A549 (cell line): Measurements from ENCODE around the gene EXOC2. TPM values are rescaled to one million over a fixed set of nuclear protein-coding genes. Genes with fewer than 3 reads are reported as not detected.

Experiments used
- ATAC-seq, 2 experiments: fragments of 200-7000 bp in 1 of 2; fragments of >200 bp in 1 of 2; cut with Nextera tagmentation in 1 of 2; cut with Tn5 transposase in 1 of 2; 3 replicates each; pipeline versions ENCODE4 v1.8.0 to v1.9.1; 2018 to 2020; ENCODE audit warnings: mild to moderate bottlenecking in 1 of 2, moderate library complexity in 1 of 2
- CTCF ChIA-PET: fragments of 300-600 bp; sonication (Branson Sonifier 250); formaldehyde crosslinking; extraction: SDS; loops from one replicate; lab custom pipeline; 2021; ENCODE audit warnings: antibody characterized with exemption, inconsistent platforms; lab: Yijun Ruan, JAX
- POLR2A ChIA-PET: fragments of 350-600 bp; formaldehyde crosslinking; extraction: SDS; loops from one replicate; lab custom pipeline; 2021; ENCODE audit warnings: antibody characterized with exemption, inconsistent platforms; lab: Yijun Ruan, JAX
- DNase-seq, 2 experiments: peaks; one replicate each; pipeline versions ENCODE4 v3.0.0 to v3.0.0-alpha.2; 2011 to 2016; ENCODE audit warnings: low read depth in 1 of 2, low spot score in 1 of 2
- FAIRE-seq: peaks from 2 replicates; lab custom pipeline; 2011; peaks lifted over from hg19 to GRCh38; lab: Jason Lieb, UNC
- H3K27ac ChIP-seq, 2 experiments: fragments of >200 bp; sonication (Bioruptor Twin); formaldehyde crosslinking; 3 replicates each; pipeline ENCODE4 v1.5.1; 2016 to 2017
- H3K4me1 ChIP-seq: fragments of >200 bp; sonication (Bioruptor Twin); formaldehyde crosslinking; 3 replicates; pipeline ENCODE4 v1.6.1; 2016
- H3K4me2 ChIP-seq: fragments of >200 bp; sonication (Bioruptor Twin); formaldehyde crosslinking; 3 replicates; pipeline ENCODE4 v1.6.1; 2016
- H3K4me3 ChIP-seq: fragments of >200 bp; sonication (Bioruptor Twin); formaldehyde crosslinking; 3 replicates; pipeline ENCODE4 v1.5.1; 2016
- H3K9me3 ChIP-seq: fragments of >200 bp; sonication (Bioruptor Twin); formaldehyde crosslinking; 3 replicates; pipeline ENCODE4 v1.6.1; 2016
- BHLHE40 ChIP-seq: IDR thresholded peaks from 2 replicates; pipeline ENCODE4 v1.6.1; 2012; ENCODE audit warnings: low read depth, low read length, inconsistent platforms
- CBX2 ChIP-seq: fragments of 200-600 bp; sonication (generic); IDR thresholded peaks from 2 replicates; pipeline ENCODE4 v1.6.1; 2016; ENCODE audit warnings: low read depth, mild to moderate bottlenecking, borderline replicate concordance
- CEBPB ChIP-seq, 2 experiments: fragments of >200 bp in 1 of 2; sonication (Bioruptor Twin) in 1 of 2; formaldehyde crosslinking in 1 of 2; IDR thresholded peaks; 2 replicates each; pipeline ENCODE4 v1.6.1; 2012 to 2016
- CHD4 ChIP-seq: fragments of 200-600 bp; sonication (generic); IDR thresholded peaks from 2 replicates; pipeline ENCODE4 v1.6.1; 2016; ENCODE audit warnings: antibody characterized with exemption, mild to moderate bottlenecking, borderline replicate concordance
- CTCF ChIP-seq: fragments of >200 bp; sonication (Bioruptor Twin); formaldehyde crosslinking; IDR thresholded peaks from 3 replicates; pipeline ENCODE4 v1.5.1; 2016
- E2F6 ChIP-seq: IDR thresholded peaks from 2 replicates; pipeline ENCODE4 v1.6.1; 2012; ENCODE audit warnings: low read depth, borderline replicate concordance
- EHF ChIP-seq: fragments of 250-450 bp; sonication (Bioruptor Pico); IDR thresholded peaks from 2 replicates; pipeline ENCODE4 v1.5.0; 2020; ENCODE audit warnings: mild to moderate bottlenecking
- FOSL2 ChIP-seq, 2 experiments: fragments of 450-650 bp in 1 of 2; fragments of >200 bp in 1 of 2; sonication (Bioruptor Twin) in 1 of 2; formaldehyde crosslinking; IDR thresholded peaks; 2 replicates each; pipeline versions ENCODE4 v1.5.0 to v1.6.1; 2016 to 2020; ENCODE audit warnings: mild to moderate bottlenecking in 1 of 2, moderate library complexity in 1 of 2
- FOXS1 ChIP-seq: fragments of 250-450 bp; sonication (Bioruptor Pico); IDR thresholded peaks from 2 replicates; pipeline ENCODE4 v1.5.0; 2020; ENCODE audit warnings: mild to moderate bottlenecking, moderate library complexity
- HOXA7 ChIP-seq: fragments of 250-450 bp; sonication (Bioruptor Pico); IDR thresholded peaks from 2 replicates; pipeline ENCODE4 v1.5.0; 2020; ENCODE audit warnings: mild to moderate bottlenecking, moderate library complexity
- JUN ChIP-seq, 2 experiments: fragments of >200 bp; sonication (Bioruptor Twin); formaldehyde crosslinking; IDR thresholded peaks; 2 replicates in 1 of 2; 3 replicates in 1 of 2; pipeline ENCODE4 v1.6.1; 2016 to 2017
- JUNB ChIP-seq: fragments of >200 bp; sonication (Bioruptor Twin); formaldehyde crosslinking; IDR thresholded peaks from 2 replicates; pipeline ENCODE4 v1.6.1; 2016
- KDM1A ChIP-seq: fragments of 200-600 bp; sonication (generic); IDR thresholded peaks from 2 replicates; pipeline ENCODE4 v1.6.1; 2016; ENCODE audit warnings: low read depth, mild to moderate bottlenecking
- KDM5A ChIP-seq: fragments of 200-600 bp; sonication (generic); IDR thresholded peaks from 2 replicates; pipeline ENCODE4 v1.6.1; 2016; ENCODE audit warnings: antibody characterized with exemption, mild to moderate bottlenecking
- MAX ChIP-seq: IDR thresholded peaks from 2 replicates; pipeline ENCODE4 v1.6.1; 2012
- MYC ChIP-seq: IDR thresholded peaks from 2 replicates; pipeline ENCODE4 v1.6.1; 2012; ENCODE audit warnings: mild to moderate bottlenecking, inconsistent platforms, low read length, improper control_type of control experiment, borderline replicate concordance
- PBX3 ChIP-seq: IDR thresholded peaks from 2 replicates; pipeline ENCODE4 v1.6.1; 2012
- POLR2A ChIP-seq: IDR thresholded peaks from 2 replicates; pipeline ENCODE4 v1.6.1; 2012; ENCODE audit warnings: mild to moderate bottlenecking, low read length
- RCOR1 ChIP-seq: fragments of 150-350 bp; IDR thresholded peaks from 2 replicates; pipeline ENCODE4 v1.6.1; 2014; ENCODE audit warnings: antibody characterized with exemption, low read length, low read depth
- REST ChIP-seq: fragments of 200-600 bp; sonication (generic); IDR thresholded peaks from 2 replicates; pipeline ENCODE4 v1.6.1; 2016; ENCODE audit warnings: antibody characterized with exemption, mild to moderate bottlenecking, moderate library complexity
- RFX5 ChIP-seq: fragments of 450-650 bp; IDR thresholded peaks from 2 replicates; pipeline ENCODE4 v1.7.1; 2014; ENCODE audit warnings: antibody characterized with exemption, mild to moderate bottlenecking, moderate library complexity
- RNF2 ChIP-seq: fragments of 200-600 bp; sonication (generic); IDR thresholded peaks from 2 replicates; pipeline ENCODE4 v1.6.1; 2016; ENCODE audit warnings: low read depth, mild to moderate bottlenecking, antibody characterized with exemption, moderate library complexity, borderline replicate concordance
- SREBF2 ChIP-seq: fragments of 450-650 bp; IDR thresholded peaks from 2 replicates; pipeline ENCODE4 v1.6.1; 2014; ENCODE audit warnings: mild to moderate bottlenecking, moderate library complexity
- WGBS: methylation state at CpG from one replicate; pipeline ENCODE4 v1.1.6; 2017; ENCODE audit errors: missing lambda C conversion rate; 5-methylcytosine and 5-hydroxymethylcytosine counted together
- polyA plus RNA-seq, 4 experiments: library from polyadenylated mRNA; depleted of rRNA in 3 of 4; stranded (reverse); fragments of >200 nt; fragmentation: RNase III in 1 of 4; extraction: RNeasy Plus Mini Kit Qiagen cat#74134 plus additional on column Dnase treatment in 1 of 4; gene quantifications; 2 replicates in 3 of 4; 3 replicates in 1 of 4; pipeline ENCODE4 v1.2.3, GENCODE V29; 2011 to 2017

Gene EXOC2
- polyA plus RNA-seq, 2 of the 4 experiments (the other 2 are of a cell fraction): 13.3 to 22.9 TPM

- TF ChIP-seq KDM1A (no peak), CHD4 (no peak), KDM5A (no peak), POLR2A (no peak), PBX3 (no peak), MAX (no peak)
Measured at GRCh38 chr6:713351-713750, 20.4 kb upstream of the EXOC2 start (continued).

- TF ChIP-seq MYC: no peak
- TF ChIP-seq, all 56 proteins: peak for 0
- H3K9me3 ChIP-seq: no peaks in the 10 kb centered on the region
- WGBS: 92% methylated on average over 8 of the region's 8 CpGs
- ATAC-seq: no peak
- no peak overlapping the region for H3K4me3 ChIP-seq
- CTCF ChIA-PET: interaction anchor here (3.1 kb wide), 1 partner anchor 9 kb away, joined by 21 read pairs; no protein-coding TSS in a partner anchor
- no peak overlapping the region for H3K4me2 ChIP-seq
- DNase-seq: no peak
- H3K27ac ChIP-seq: no peak overlapping the region
- H3K4me1 ChIP-seq: no peaks in the 10 kb centered on the region
- FAIRE-seq: no peak
- POLR2A ChIA-PET: no interaction called here
Measured at GRCh38 chr6:712805-713204, 19.9 kb upstream of the EXOC2 start.

GRCh38 chr6:711925-712324, 19.0 kb upstream of the EXOC2 start:
- CTCF ChIA-PET: interaction anchor here (3.1 kb wide), 1 partner anchor 10 kb away, joined by 21 read pairs; no protein-coding TSS in a partner anchor
- Histone ChIP-seq H3K9me3 (no peaks in the 10 kb centered on the region), H3K4me1 (no peaks in the 10 kb centered on the region), H3K27ac (no peak overlapping the region), H3K4me2 (no peak overlapping the region), H3K4me3 (no peak overlapping the region)
- TF ChIP-seq CBX2 (no peak), REST (no peak), HOXA7 (CRISPR knock-in tag) (no peak), CHD4 (no peak), SREBF2 (no peak), CTCF (no peak)
- FAIRE-seq (no peak), ATAC-seq (no peak), DNase-seq (no peak)
- POLR2A ChIA-PET: no interaction called here

- 44% methylated on average over 19 of the region's 55 CpGs for WGBS
- ATAC-seq (peak; percentile 88 to 95), DNase-seq (peak; percentile 18 to 19), FAIRE-seq (no peak)
- Histone ChIP-seq H3K9me3 (no peaks in the 10 kb centered on the region), H3K4me3 (peak overlapping the region; percentile 33), H3K4me1 (no peaks in the 10 kb centered on the region), H3K27ac (peak overlapping the region; percentile 19 to 86; a peak in 5 of 6 replicates), H3K4me2 (peak overlapping the region; percentile 58)
- ChIA-PET CTCF (interaction anchor here (3.1 kb wide), 1 partner anchor 11 kb away, joined by 21 read pairs; no protein-coding TSS in a partner anchor), POLR2A (no interaction called here)
- TF ChIP-seq BHLHE40 (no peak), JUN (IDR thresholded peaks at IDR 0.05) (no peak), RNF2 (no peak), RFX5 (no peak), RCOR1 (no peak), POLR2A (peak; percentile 14; the same call in 1 of the 2 replicates), CEBPB (IDR thresholded peaks at IDR 0.05) (no peak), EHF (CRISPR knock-in tag) (no peak), FOSL2 (IDR thresholded peaks at IDR 0.05) (no peak), FOSL2 (CRISPR knock-in tag; IDR thresholded peaks at IDR 0.05) (no peak), E2F6 (no peak), MAX (peak; percentile 27; the same call in 1 of the 2 replicates), HOXA7 (CRISPR knock-in tag) (no peak), FOXS1 (no peak), JUNB (no peak)
Measured at GRCh38 chr6:710601-711571, 17.9 kb upstream of the EXOC2 start.
